ENCODE data around the gene ADGRL2. TPM values are rescaled to one million over a fixed set of nuclear protein-coding genes. Genes with fewer than 3 reads are reported as not detected.

The ADGRL2 gene
- polyA plus RNA-seq, 3 donors, result not detected

DNA sequence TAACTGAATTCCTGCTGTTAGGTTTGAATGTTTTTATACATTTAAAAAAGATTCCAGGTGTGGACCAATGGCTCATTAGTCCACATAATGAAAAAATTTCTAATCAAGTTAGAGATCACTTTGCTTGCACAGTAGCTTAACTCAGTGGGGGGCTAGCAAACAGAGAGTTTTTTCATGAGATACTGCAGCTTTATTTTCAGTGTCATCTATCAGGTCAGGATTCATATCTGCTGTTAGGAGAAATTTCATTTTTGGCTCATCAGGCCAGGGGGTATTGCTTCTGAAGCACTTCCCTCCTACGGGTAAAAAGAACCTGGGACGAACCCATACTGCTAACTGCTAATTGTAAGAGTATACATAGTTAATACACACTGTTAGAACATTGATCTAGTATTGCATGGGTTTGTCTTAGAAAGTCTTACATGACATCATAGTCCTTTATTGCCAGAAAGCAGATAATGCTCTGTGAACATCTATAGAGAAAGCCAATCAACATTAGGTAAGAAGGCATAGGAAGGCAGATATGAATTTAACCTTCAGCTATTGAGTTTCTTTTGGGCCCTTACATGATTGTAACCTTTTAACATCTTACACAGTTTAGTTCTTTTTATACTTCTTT lies 38.0 kb downstream of the ADGRL2 start:
- H3K9me3 Mint-ChIP-seq, result peaks cover 0 to 2% (median 0%) of the 10 kb centered on the region in 7 donors
- no peak overlapping the region for H3K27ac ChIP-seq (ENCODE audit: low read depth in 1 of 2, low read length in 2 of 2)
- TF ChIP-seq, protein P1, sequence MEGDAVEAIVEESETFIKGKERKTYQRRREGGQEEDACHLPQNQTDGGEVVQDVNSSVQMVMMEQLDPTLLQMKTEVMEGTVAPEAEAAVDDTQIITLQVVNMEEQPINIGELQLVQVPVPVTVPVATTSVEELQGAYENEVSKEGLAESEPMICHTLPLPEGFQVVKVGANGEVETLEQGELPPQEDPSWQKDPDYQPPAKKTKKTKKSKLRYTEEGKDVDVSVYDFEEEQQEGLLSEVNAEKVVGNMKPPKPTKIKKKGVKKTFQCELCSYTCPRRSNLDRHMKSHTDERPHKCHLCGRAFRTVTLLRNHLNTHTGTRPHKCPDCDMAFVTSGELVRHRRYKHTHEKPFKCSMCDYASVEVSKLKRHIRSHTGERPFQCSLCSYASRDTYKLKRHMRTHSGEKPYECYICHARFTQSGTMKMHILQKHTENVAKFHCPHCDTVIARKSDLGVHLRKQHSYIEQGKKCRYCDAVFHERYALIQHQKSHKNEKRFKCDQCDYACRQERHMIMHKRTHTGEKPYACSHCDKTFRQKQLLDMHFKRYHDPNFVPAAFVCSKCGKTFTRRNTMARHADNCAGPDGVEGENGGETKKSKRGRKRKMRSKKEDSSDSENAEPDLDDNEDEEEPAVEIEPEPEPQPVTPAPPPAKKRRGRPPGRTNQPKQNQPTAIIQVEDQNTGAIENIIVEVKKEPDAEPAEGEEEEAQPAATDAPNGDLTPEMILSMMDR (IDR thresholded peaks at IDR 0.05), result no peak

DNA sequence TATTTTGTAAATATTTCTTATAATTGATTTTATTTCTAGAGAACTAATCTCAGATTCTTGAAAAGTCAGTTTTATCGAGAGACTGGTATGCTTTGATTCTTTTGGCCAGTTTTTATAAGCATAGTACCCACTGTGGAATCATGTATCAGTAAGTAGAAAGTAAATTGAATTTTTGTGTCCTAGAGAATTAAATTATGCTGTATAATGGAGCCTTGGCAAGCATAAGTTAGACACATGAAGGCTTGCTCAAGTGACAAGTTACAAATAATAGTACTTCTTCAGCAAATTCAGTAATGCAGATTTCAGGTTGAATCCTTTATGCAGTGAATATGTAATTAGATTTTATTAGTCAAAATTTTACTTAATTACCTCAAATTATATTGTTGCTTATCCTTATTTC lies 40.1 kb downstream of the ADGRL2 start:
- H3K4me3 ChIP-seq (replicated peaks in 1 of 3; ENCODE audit: low read depth in 2 of 3, low read length in 3 of 3), result no peak overlapping the region
- DNase-seq, result no peak
- Mint-ChIP-seq H3K36me3 (no peaks in the 10 kb centered on the region), H3K9me3 (peaks cover 0 to 3% (median 0%) of the 10 kb centered on the region in 7 donors), H3K4me3 (no peak overlapping the region), H3K4me1 (no peaks in the 10 kb centered on the region), H3K27me3 (ENCODE audit: low read depth in 3 of 3) (peaks cover 0 to 3% (median 0%) of the 10 kb centered on the region in 3 donors), H3K27ac (no peak overlapping the region)
- H2AFZ ChIP-seq (ENCODE audit: insufficient read depth, low read depth, low read length, poor library complexity, severe bottlenecking), result no peak overlapping the region
- H3K79me2 ChIP-seq (ENCODE audit: insufficient read depth, low read length), result no peaks in the 10 kb centered on the region
- no CpG with 5 or more reads among the region's 1 CpG for WGBS (ENCODE audit: insufficient coverage)
- H3K36me3 ChIP-seq (replicated peaks in 1 of 2; ENCODE audit: control insufficient read depth in 1 of 2, insufficient read depth in 2 of 2, low read length in 2 of 2), result no peaks in the 10 kb centered on the region
- H4K20me1 ChIP-seq (ENCODE audit: insufficient read depth, low read length), result no peaks in the 10 kb centered on the region
- H3K27ac ChIP-seq (ENCODE audit: low read depth in 1 of 2, low read length in 2 of 2), result no peak overlapping the region
- no peaks in the 10 kb centered on the region for H3K9me3 ChIP-seq (replicated peaks in 1 of 2; ENCODE audit: control insufficient read depth in 1 of 2, insufficient read depth in 1 of 2, low read length in 2 of 2)
- H3K4me2 ChIP-seq (replicated peaks; ENCODE audit: extremely low read depth, low read length, poor library complexity, severe bottlenecking), result no peak overlapping the region
- H3K4me1 ChIP-seq (ENCODE audit: control insufficient read depth in 1 of 2, insufficient read depth in 2 of 2, low read length in 2 of 2), result no peaks in the 10 kb centered on the region
- TF ChIP-seq, protein P1 (IDR thresholded peaks at IDR 0.05), result no peak
- H3K27me3 ChIP-seq (ENCODE audit: control insufficient read depth in 2 of 2, insufficient read depth in 2 of 2, low read length in 2 of 2), result no peaks in the 10 kb centered on the region
- no peak overlapping the region for H3K9ac ChIP-seq (ENCODE audit: insufficient read depth, low read length, poor library complexity, severe bottlenecking)
- intact Hi-C loops (cut with micrococcal nuclease), result no loop called here

More for the DNA sequence above, 38.0 kb downstream of the ADGRL2 start:
- H3K9ac ChIP-seq (ENCODE audit: insufficient read depth, low read length, poor library complexity, severe bottlenecking), result no peak overlapping the region
- intact Hi-C loops (cut with micrococcal nuclease), result no loop called here
- no peak overlapping the region for H2AFZ ChIP-seq (ENCODE audit: insufficient read depth, low read depth, low read length, poor library complexity, severe bottlenecking)
- H3K4me1 ChIP-seq (ENCODE audit: control insufficient read depth in 1 of 2, insufficient read depth in 2 of 2, low read length in 2 of 2), result no peaks in the 10 kb centered on the region
- Mint-ChIP-seq H3K27me3 (ENCODE audit: low read depth in 3 of 3) (peaks cover 0 to 3% (median under 1%) of the 10 kb centered on the region in 3 donors), H3K36me3 (no peaks in the 10 kb centered on the region), H3K4me3 (no peak overlapping the region), H3K27ac (no peak overlapping the region), H3K4me1 (no peaks in the 10 kb centered on the region)
- H3K9me3 ChIP-seq (replicated peaks in 1 of 2; ENCODE audit: control insufficient read depth in 1 of 2, insufficient read depth in 1 of 2, low read length in 2 of 2), result no peaks in the 10 kb centered on the region
- no peaks in the 10 kb centered on the region for H3K79me2 ChIP-seq (ENCODE audit: insufficient read depth, low read length)
- no peak for DNase-seq
- H3K4me2 ChIP-seq (replicated peaks; ENCODE audit: extremely low read depth, low read length, poor library complexity, severe bottlenecking), result no peak overlapping the region
- no peak overlapping the region for H3K4me3 ChIP-seq (replicated peaks in 1 of 3; ENCODE audit: low read depth in 2 of 3, low read length in 3 of 3)
- H3K27me3 ChIP-seq (ENCODE audit: control insufficient read depth in 2 of 2, insufficient read depth in 2 of 2, low read length in 2 of 2), result no peaks in the 10 kb centered on the region
- WGBS (ENCODE audit: insufficient coverage), result no CpG with 5 or more reads among the region's 2 CpGs
- no peaks in the 10 kb centered on the region for H4K20me1 ChIP-seq (ENCODE audit: insufficient read depth, low read length)
- no peaks in the 10 kb centered on the region for H3K36me3 ChIP-seq (replicated peaks in 1 of 2; ENCODE audit: control insufficient read depth in 1 of 2, insufficient read depth in 2 of 2, low read length in 2 of 2)

Measured in CD14-positive monocyte (primary cell).